Activated CD4-positive, alpha-beta T cell treated with anti-CD3 and anti-CD28 coated beads for 1 hour (primary cell): ENCODE data around the gene TMEM219.
"Not testable (repeated sequence)": the region's sequence is repeated elsewhere in the genome, so short reads cannot be mapped to it uniquely, and the experiment has no call there.

Experiments used
- DNase-seq: peaks from one replicate; pipeline ENCODE4 v3.0.0-alpha.2; 2020

Gene TMEM219

DNA sequence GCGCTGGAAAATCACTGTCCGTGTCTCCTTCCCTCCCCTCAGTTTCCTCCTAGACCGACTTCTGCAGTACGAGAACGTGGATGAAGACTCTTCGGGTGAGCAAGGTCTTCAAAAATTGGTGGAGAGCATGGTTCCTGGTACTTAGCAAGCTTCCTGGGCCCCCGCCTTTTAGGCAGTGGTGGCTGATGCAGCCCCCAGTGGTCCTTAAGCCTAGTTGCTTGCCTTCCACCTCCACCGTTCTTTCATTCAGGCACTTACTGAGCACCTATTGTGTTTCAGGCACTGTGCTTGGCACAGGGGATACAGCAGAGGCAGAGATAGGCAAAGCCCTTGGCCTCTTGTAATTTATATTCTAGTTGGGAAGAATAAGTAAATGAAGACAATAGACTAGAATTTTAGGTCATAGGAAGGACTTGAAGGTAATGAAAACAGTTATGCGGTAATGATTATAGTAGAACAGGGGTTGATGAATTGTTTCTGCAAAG lies 34.9 kb downstream of the TMEM219 start:
- no peak for DNase-seq

DNA sequence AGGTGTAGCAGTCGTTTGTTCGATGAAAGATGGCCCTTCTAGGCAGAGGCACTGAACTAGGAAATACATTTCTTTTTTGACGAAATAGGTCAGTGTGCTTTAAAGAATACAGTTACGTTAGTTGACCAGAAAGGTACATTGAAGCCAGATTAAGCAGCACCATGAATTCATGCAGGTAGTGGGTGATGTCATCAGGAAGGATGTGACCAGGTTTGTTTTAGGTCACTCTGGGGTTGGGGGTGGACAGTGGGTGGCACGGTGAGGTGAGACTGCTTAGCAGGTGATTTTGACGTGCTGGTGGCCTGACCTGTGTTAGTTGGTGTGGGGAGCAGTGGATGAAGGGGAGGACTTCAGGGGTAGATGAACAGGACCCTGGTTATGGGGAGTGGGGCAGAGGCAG lies 37.7 kb downstream of the TMEM219 start:
- DNase-seq: no peak

DNA sequence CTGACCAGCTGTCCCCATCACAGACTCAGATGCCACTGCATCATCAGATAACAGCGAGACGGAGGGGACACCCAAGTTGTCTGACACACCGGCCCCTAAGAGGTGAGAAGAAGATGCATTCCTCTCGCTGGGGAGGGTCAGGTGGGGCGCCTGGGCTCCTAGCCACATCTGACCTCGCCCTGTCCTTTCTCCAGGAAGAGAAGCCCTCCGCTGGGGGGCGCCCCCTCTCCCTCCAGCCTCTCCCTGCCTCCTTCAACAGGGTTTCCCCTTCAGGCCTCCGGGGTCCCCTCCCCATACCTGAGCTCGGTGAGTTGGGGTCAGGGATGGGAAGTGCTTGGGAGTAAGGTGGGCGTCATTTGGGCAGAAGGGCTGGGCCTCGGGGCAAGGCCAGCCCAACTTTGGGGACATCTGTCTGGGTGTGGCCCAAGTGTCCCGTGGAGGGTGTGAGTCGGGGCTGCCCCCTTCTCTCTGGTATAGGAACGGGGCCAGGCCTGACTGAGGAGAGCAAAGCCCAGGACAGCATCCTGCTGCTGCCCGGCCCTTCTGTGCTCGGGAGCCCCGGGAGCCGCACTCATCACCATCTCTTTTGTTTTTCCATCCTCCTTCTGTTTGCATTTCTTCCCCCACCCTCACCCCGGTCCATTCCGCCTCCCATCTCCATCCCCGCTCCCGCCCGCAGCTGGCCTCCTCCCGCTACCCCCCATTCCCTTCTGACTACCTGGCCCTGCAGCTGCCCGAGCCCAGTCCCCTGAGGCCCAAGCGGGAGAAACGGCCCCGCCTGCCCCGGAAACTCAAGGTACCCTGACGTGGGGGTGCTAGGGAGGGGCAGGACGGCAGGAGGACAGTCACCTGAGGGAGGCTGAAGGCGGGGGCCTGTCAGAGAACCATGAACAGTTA lies 39.1 kb downstream of the TMEM219 start:
- no peak for DNase-seq

DNA sequence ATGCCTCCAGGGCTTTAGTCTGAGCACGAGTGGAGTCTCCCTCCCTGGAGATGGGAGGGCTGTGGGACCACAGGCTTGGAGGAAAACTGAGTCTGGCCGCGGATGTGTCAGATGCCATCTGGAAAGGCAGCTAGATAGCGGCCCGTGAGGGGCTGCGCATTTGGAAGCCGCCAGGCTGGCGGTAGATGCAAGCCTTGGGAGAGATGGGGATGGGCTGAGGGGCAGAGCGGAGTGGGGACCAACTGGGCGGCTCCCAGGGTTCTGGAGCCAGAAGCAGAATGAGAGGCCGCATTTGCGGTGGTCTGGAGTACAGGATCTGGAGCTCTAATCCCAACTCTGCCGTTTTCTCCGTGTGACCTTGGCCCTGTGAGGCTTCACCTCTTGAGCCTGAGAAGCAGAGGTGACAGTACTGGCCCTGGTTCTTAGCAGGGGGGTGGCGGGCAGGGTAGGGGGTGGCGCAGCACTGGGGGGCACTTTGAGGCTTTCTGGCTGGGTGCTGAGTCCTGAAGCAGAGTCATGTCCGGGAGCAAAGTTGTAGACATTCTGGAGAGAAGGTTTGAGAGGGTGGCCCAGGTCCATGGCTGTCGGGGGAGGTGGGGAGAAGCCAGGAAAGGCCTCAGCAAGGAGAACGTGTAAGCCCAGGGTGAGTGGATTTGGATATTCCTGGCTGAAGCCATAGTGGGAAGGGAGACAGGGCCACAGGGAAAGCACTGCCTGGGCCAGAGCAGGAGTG lies 40.9 kb downstream of the TMEM219 start:
- no peak for DNase-seq

DNA sequence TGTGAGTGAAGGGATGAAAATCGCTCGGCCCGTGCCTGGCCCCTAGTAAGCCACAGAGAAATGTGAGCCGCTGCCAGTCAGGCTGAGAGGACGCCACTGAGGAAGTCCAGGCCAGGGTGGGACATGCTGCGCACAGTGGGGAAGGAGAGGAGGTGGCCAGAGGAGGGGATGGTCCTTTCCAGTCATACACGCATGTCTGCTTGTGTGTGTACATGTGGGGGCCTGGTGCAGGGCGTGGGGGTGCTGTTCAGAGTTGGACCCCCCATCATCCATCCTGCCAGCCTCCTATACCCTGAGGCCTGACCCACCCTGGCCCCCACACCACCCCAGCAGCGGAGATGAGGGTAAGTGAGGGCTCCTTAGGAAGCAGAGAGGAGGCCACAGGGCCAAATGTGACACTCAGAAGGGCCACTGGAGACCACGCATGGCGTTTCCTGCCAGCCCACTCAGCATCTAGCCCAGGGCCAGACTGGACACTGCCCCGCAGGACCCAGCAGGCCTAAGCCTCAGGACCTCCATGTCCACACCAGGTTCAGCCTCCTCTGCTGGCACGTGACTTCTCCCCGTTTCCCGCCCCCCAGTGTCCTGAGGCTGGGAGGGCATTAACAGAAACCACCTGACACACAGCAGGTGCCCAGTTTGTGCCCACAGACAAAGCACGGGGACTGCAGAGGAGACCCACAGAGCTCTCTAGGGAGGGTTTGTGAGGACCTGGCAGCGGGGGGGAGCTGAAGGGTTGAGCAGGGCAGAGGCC lies 42.0 kb downstream of the TMEM219 start:
- DNase-seq: no peak

- DNase-seq: no peak
Measured at GRCh38 chr16:30004424-30004776, 42.5 kb downstream of the TMEM219 start.

DNA sequence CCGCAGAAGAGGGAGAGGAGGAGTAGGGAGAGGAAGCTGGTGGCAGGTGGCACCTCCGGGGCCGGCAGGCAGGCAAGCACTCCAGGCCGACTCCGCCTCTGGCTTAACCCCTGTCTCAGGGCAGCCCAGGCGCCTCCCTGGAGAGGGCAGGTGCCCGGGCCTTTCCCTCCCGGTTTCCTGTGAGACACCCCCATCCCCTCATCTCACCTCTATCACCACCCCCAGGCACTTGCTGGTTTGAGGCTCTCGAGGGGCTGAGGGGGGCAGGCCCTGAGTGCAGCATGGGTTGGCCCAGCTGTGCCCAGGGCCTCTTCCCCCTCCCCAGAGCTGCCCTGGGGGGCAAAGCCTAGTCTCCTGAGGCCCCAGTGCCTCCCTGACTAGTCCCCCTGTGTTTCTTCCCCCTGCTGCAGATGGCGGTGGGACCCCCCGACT lies 42.9 kb downstream of the TMEM219 start:
- no peak for DNase-seq

DNA sequence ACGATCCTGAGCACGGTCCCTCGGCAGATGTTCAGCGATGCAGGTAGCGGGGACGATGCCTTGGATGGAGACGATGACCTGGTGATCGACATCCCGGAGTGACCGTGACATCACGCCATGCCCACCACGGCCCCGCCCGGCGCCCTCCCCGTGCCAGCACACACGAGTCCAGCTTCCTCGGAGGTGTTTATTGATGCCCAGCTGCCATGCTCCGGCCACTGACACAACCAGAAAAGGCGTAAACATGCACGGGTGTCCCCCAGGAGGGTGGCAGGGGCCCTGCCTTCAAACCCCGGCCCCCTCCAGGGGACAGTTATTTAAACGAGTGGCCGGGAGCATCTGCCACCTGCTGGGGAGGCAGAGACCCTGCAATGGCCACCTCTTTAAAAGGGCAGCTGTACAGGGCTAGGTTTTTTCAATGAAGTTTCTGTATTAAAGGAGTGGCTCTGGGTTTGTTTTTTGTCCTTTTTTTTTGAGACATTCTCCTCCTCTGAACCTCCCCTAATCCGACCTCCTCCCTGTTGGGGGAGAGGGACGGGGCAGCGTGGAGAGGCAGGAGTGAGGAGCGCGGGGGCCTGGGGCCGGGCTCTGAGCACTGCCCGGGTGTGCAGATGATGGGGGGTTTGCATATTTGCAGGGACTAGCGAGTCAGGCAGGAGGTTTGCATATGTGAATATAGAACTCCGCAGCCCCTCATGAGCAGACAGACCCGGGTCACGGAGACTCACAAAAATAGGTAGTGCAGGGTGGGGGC lies 43.6 kb downstream of the TMEM219 start:
- DNase-seq: no peak

DNA sequence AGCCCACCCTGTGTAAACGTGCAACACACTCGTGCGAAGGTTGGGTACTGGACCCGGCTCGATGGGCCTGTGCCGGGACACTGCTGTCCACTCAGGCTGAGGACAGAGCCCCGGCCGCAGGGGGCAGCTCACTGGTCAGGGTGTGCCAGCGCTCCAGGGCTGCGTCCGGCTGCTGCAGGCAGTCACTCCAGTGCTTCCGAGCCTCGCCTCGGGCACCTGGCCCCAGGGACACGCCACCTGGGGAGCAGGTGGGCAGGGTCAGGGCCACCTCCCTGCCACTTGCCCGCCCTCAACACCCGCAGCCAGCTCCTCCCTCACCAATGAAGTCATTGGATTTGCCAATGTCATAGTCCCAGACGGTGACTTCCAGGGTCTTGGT lies 44.2 kb downstream of the TMEM219 start:
- no peak for DNase-seq

GRCh38 chr16:30006659-30007377 lies 44.9 kb downstream of the TMEM219 start:
- no peak for DNase-seq

- no peak for DNase-seq
Measured at GRCh38 chr16:30007378-30007895, 45.6 kb downstream of the TMEM219 start.

- DNase-seq: no peak
Measured at GRCh38 chr16:30009085-30009862, 47.4 kb downstream of the TMEM219 start.

DNA sequence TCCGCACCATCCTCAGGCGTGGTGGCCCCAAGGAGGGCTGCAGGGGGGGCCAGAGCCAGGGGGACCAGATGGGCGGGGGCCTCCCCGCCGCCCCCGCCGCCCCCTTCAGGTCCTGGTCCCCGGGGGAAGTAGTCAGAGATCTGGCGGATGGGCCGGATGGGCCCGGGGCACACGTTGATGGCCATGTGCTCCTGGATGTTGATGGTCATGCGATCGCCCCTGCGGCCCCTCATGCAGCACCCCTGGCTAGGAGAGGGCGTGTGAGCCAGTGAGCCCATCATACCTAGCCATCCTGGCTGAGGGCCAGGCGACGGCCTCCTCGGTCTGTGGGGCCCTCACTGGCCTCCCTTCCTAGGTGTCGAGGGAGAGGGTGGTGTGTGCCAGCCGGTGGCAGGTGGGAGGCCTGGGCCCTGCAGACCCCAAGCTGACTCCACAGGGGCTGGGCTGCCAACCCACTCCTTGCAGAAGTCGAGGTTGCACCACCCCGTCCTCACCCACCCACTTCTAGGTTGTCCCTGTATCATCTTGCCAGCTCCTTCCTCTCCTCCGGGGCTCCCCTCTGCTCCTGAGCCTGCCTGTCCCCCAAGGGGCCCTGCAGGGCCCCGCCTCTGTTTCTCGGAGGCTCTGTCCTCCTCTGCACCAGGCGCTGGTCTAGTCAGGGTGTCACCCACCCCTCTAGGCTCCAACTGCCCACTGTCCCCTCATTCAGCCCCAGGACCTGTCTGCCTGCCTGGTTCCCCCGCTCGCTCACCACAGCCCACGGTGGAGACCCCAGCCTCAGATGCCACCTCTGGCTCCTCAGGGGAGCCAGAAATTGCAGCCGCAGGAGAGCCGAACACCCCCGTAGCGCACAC lies 48.3 kb downstream of the TMEM219 start:
- DNase-seq: no peak

DNA sequence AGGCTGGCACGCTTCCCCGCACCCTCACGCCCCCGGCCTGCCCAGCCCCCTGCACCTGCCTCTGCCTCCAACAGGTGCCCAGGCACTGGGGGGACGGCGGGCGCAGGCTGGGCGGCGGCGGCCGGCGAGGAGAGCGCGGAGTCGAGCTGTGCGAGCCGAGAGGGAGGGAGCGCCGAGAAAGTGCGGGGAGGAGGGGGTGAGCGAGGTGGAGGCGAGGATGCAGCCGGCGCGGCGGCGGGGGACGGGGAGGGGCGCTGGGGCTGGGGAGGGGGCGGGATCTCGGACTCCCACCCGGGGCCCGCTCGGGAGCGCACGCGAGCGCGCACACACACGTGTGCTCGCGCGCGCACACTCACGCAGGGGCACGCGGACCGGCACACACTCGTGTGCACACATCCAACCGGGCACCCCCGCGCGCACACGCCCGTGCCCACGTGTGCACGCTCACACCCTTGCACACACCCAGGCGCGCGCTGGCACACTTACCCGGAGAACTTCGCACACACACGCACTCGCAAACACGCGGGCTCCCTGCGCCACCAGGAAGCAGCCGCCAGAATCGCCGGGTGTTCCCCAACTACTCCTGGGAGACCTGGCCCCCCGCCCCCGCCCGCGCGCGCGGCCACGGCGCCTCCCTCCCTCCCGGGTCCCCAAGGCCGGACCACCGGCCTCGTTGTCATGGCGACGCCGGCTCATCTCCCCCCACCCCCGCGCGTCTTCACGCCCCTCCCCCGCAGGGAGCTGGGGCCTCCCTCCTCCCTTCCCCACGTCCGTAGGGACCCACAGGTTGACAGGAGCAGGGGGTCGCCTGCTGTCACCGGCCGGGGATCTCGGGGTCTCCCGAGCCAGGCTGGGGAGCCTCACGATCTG lies 49.2 kb downstream of the TMEM219 start, which contains the start of gene DOC2A:
TSS of gene DOC2A (minus strand) at position 184 of the 870 bp plus-strand sequence. CDS start 805 bp downstream, outside the sequence.
- DNase-seq: no peak

- DNase-seq: no peak
Measured at GRCh38 chr16:30011714-30012504, 50.0 kb downstream of the TMEM219 start.

GRCh38 chr16:30012598-30012997 lies 50.7 kb downstream of the TMEM219 start:
- not testable (repeated sequence) for DNase-seq

DNA sequence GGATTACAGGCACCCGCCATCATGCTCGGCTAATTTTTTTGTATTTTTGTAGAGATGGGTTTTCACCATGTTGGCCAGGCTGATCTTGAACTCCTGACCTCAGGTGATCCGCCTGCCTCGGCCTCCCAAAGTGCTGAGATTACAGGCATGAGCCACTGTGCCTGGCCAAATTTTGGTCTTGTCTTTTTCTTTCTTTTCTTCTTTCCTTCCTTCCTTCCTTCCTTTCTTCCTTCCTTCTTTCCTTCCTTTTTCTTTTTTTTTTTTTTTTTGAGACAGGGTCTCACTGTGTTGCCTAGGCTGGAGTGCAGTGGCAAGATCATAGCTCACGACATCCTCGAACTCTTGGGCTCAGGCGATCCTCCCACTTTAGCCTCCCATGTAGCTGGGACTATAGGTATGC lies 53.6 kb downstream of the TMEM219 start:
- not testable (repeated sequence) for DNase-seq
